SK-N-SH (cell line): ENCODE measurements around the gene DUT. TPM values are rescaled to one million over a fixed set of nuclear protein-coding genes. Genes with fewer than 3 reads are reported as not detected.

Source experiments
- CTCF ChIA-PET: fragments of 300-600, 350-600 bp; formaldehyde crosslinking; extraction: SDS; loops from one replicate; lab custom pipeline; 2021; lab: Yijun Ruan, JAX
- POLR2A ChIA-PET: fragments of 350-600 bp; sonication (Branson Sonifier 250); formaldehyde crosslinking; extraction: SDS; loops from one replicate; lab custom pipeline; 2020; ENCODE audit warnings: antibody characterized with exemption, inconsistent platforms; lab: Yijun Ruan, JAX
- DNase-seq: peaks from one replicate; pipeline ENCODE4 v3.0.0; 2012
- H2AFZ ChIP-seq: fragments of 200-600 bp; sonication (generic); 2 replicates; pipeline ENCODE4 v1.8.1; 2016; ENCODE audit warnings: antibody characterized with exemption, mild to moderate bottlenecking, low read depth
- H3F3A ChIP-seq: fragments of 200-600 bp; sonication (generic); replicated peaks from 2 replicates; pipeline ENCODE3; 2016; ENCODE audit warnings: antibody characterized with exemption, mild to moderate bottlenecking; ENCODE audit not compliant: insufficient read depth
- H3K27ac ChIP-seq, 2 experiments: fragments of 200-500 bp in 1 of 2; fragments of 200-600 bp in 1 of 2; sonication (Bioruptor generic) in 1 of 2; sonication (generic), shearing (Covaris generic) in 1 of 2; 2 replicates each; pipeline versions ENCODE4 v1.5.1 to v1.6.1; 2014 to 2016; ENCODE audit warnings: low read depth in 2 of 2, inconsistent platforms in 1 of 2, low read length in 1 of 2, mild to moderate bottlenecking in 1 of 2, mixed read lengths in 1 of 2
- H3K27me3 ChIP-seq: fragments of 200-600 bp; sonication (generic), shearing (Covaris generic); 2 replicates; pipeline ENCODE4 v1.6.1; 2016; ENCODE audit warnings: mixed run types; ENCODE audit not compliant: insufficient read depth
- H3K36me3 ChIP-seq, 2 experiments: fragments of 200-500 bp in 1 of 2; fragments of 200-600 bp in 1 of 2; sonication (Bioruptor generic) in 1 of 2; sonication (generic) in 1 of 2; replicated peaks in 1 of 2; 2 replicates each; pipeline versions ENCODE3 to v1.5.1; 2014 to 2016; ENCODE audit warnings: low read length in 1 of 2, mild to moderate bottlenecking in 1 of 2; ENCODE audit not compliant: insufficient read depth in 2 of 2, control insufficient read depth in 1 of 2
- H3K4me1 ChIP-seq, 2 experiments: fragments of 200-500 bp in 1 of 2; fragments of 200-600 bp in 1 of 2; sonication (Bioruptor generic) in 1 of 2; sonication (generic), shearing (Covaris generic) in 1 of 2; 2 replicates each; pipeline versions ENCODE4 v1.5.1 to v1.6.1; 2014 to 2016; ENCODE audit warnings: low read depth in 1 of 2, low read length in 1 of 2, mixed run types in 1 of 2; ENCODE audit not compliant: insufficient read depth in 2 of 2, control insufficient read depth in 1 of 2
- H3K4me2 ChIP-seq: fragments of 200-600 bp; sonication (generic), shearing (Covaris generic); 2 replicates; pipeline ENCODE4 v1.6.1; 2017; ENCODE audit warnings: mixed run types
- H3K4me3 ChIP-seq, 2 experiments: fragments of 200-500 bp in 1 of 2; fragments of 200-600 bp in 1 of 2; sonication (Bioruptor generic) in 1 of 2; sonication (generic), shearing (Covaris generic) in 1 of 2; 2 replicates each; pipeline versions ENCODE4 v1.5.1 to v1.8.1; 2014 to 2016; ENCODE audit warnings: low read depth in 2 of 2, inconsistent platforms in 1 of 2, low read length in 1 of 2, mild to moderate bottlenecking in 1 of 2, mixed read lengths in 1 of 2, moderate library complexity in 1 of 2
- H3K79me2 ChIP-seq: fragments of 200-600 bp; sonication (generic); 2 replicates; pipeline ENCODE4 v1.8.1; 2017; ENCODE audit warnings: mild to moderate bottlenecking; ENCODE audit not compliant: insufficient read depth
- H3K9ac ChIP-seq: fragments of 200-600 bp; sonication (generic); 2 replicates; pipeline ENCODE4 v1.6.1; 2017; ENCODE audit warnings: mixed run types
- H3K9me2 ChIP-seq: fragments of 200-600 bp; sonication (generic); 2 replicates; pipeline ENCODE4 v1.6.1; 2017; ENCODE audit warnings: mixed run types
- H3K9me3 ChIP-seq: fragments of 200-600 bp; sonication (generic); 2 replicates; pipeline ENCODE4 v1.6.1; 2017; ENCODE audit warnings: mixed run types, mild to moderate bottlenecking, moderate library complexity
- H4K20me1 ChIP-seq: fragments of 200-600 bp; sonication (generic); 2 replicates; pipeline ENCODE4 v1.6.1; 2017; ENCODE audit warnings: mild to moderate bottlenecking, mixed run types; ENCODE audit not compliant: insufficient read depth
- CHD2 ChIP-seq: fragments of 150-350 bp; IDR thresholded peaks from 2 replicates; pipeline ENCODE4 v1.6.1; 2018; ENCODE audit warnings: low read length; ENCODE audit not compliant: partially characterized antibody
- ELF1 ChIP-seq: IDR thresholded peaks from 2 replicates; pipeline ENCODE4 v1.4.0; 2012
- FOSL2 ChIP-seq: IDR thresholded peaks from 2 replicates; pipeline ENCODE4 v1.4.0; 2012; ENCODE audit warnings: low read depth, mild to moderate bottlenecking, moderate library complexity, borderline replicate concordance
- FOXJ3 ChIP-seq: sonication (generic); formaldehyde crosslinking; IDR thresholded peaks from 2 replicates; pipeline ENCODE4 v1.5.1; 2020; ENCODE audit warnings: mild to moderate bottlenecking, missing genetic modification reagents
- FOXM1 ChIP-seq: IDR thresholded peaks from 2 replicates; pipeline ENCODE4 v1.4.0; 2012; ENCODE audit warnings: low read depth, mild to moderate bottlenecking
- GATA2 ChIP-seq: sonication (generic); formaldehyde crosslinking; IDR thresholded peaks from 2 replicates; pipeline ENCODE4 v1.5.0; 2020; ENCODE audit warnings: mild to moderate bottlenecking, missing genetic modification reagents
- JUND ChIP-seq: IDR thresholded peaks from 2 replicates; pipeline ENCODE4 v1.4.0; 2012
- MXI1 ChIP-seq: IDR thresholded peaks from 2 replicates; pipeline ENCODE4 v1.6.1; 2012; ENCODE audit warnings: mild to moderate bottlenecking, low read depth, low read length, improper control_type of control experiment
- NRF1 ChIP-seq: IDR thresholded peaks from 2 replicates; pipeline ENCODE4 v1.6.1; 2012; ENCODE audit warnings: low read depth, mild to moderate bottlenecking, low read length
- RAD21 ChIP-seq: IDR thresholded peaks from 2 replicates; pipeline ENCODE4 v1.6.1; 2012; ENCODE audit warnings: mild to moderate bottlenecking, low read length
- RXRA ChIP-seq: IDR thresholded peaks from 2 replicates; pipeline ENCODE4 v1.4.0; 2012; ENCODE audit warnings: low read depth, mild to moderate bottlenecking, borderline replicate concordance
- SMC3 ChIP-seq: IDR thresholded peaks from 2 replicates; pipeline ENCODE4 v1.6.1; 2012; ENCODE audit warnings: low read depth, low read length, improper control_type of control experiment
- TAF1 ChIP-seq: IDR thresholded peaks from 2 replicates; pipeline ENCODE4 v1.6.1; 2012; ENCODE audit warnings: low read depth, mild to moderate bottlenecking, low read length, moderate library complexity, borderline replicate concordance
- WGBS: methylation state at CpG from one replicate; pipeline ENCODE4 v1.1.6; 2017; ENCODE audit warnings: low lambda C conversion rate; 5-methylcytosine and 5-hydroxymethylcytosine counted together
- polyA plus RNA-seq, 3 experiments: library from polyadenylated mRNA; depleted of rRNA; stranded (reverse); fragments of >200 nt; gene quantifications; 2 replicates each; pipeline ENCODE4 v1.2.3, GENCODE V29; 2012
- TF ChIP-seq, protein P1 (sequence below): IDR thresholded peaks from 2 replicates; pipeline ENCODE4; 2012
- TF ChIP-seq, protein P2 (sequence below): fragments of 200-600 bp; sonication (generic); IDR thresholded peaks from 2 replicates; pipeline ENCODE4 v1.6.1; 2017; ENCODE audit warnings: antibody characterized with exemption, mild to moderate bottlenecking, moderate library complexity
- TF ChIP-seq, protein P3 (sequence below): fragments of 150-350 bp; IDR thresholded peaks from 2 replicates; pipeline ENCODE4 v1.6.1; 2016; ENCODE audit warnings: mild to moderate bottlenecking, low read depth, low read length
- TF ChIP-seq, protein P4 (sequence below): IDR thresholded peaks from 2 replicates; pipeline ENCODE4 v1.4.0; 2012; ENCODE audit warnings: low read depth, borderline replicate concordance
- TF ChIP-seq, protein P5 (sequence below): IDR thresholded peaks from 2 replicates; pipeline ENCODE4 v1.4.0; 2012; ENCODE audit warnings: low read depth

Gene DUT
- polyA plus RNA-seq, 1 of the 3 experiments (the other 2 are of a cell fraction), result 79.3 TPM

DNA sequence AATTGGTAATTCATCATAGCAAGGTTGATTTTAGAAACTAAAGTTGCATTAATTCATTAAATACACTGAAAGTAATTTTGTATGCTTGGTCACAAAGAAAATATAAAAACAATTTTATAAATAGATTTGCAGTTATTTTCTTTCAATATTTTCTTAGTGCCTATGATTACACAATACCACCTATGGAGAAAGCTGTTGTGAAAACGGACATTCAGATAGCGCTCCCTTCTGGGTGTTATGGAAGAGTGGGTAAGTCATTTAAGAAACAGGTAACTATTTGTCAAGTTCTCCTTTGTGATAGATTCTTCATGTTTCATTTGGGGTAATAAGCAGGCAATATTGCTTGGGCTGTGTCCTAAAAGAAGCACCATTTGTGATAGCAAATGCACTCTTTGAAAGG is 3.0 kb downstream of the DUT start (continued):
- TF ChIP-seq, protein P1, sequence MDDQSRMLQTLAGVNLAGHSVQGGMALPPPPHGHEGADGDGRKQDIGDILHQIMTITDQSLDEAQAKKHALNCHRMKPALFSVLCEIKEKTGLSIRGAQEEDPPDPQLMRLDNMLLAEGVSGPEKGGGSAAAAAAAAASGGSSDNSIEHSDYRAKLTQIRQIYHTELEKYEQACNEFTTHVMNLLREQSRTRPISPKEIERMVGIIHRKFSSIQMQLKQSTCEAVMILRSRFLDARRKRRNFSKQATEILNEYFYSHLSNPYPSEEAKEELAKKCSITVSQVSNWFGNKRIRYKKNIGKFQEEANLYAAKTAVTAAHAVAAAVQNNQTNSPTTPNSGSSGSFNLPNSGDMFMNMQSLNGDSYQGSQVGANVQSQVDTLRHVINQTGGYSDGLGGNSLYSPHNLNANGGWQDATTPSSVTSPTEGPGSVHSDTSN, result no peak
- TF ChIP-seq FOXM1, result no peak

DNA sequence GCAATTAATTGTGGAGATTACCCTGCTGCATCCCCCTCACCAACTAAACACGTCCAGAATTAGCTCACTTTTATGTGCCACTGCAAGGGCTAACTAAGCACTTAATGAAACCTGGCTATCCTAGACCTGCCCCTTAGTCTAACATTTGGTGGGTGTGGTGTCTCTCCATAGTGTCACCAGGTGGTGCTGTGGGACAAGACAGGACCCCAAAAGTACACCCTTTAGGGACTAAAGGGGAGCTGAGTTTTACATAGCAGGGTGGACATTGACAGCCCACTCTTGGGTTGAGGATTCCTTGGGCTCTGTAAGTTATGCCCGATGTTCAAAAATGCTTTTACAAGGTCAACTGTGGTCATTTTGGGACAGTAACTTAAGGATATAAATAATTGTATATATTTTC is 5.7 kb downstream of the DUT start:
- WGBS, result 84% methylated on average over 2 of the region's 2 CpGs
- H4K20me1 ChIP-seq, result peaks cover 7% of the 10 kb centered on the region; the same call in 1 of the 2 replicates
- POLR2A ChIA-PET, result no interaction called here
- no peak overlapping the region for H3K9ac ChIP-seq
- no peaks in the 10 kb centered on the region for H3K27me3 ChIP-seq
- TF ChIP-seq TAF1 (no peak), SMC3 (peak; percentile 22; the same call in 1 of the 2 replicates), CHD2 (no peak), ELF1 (no peak), RAD21 (peak; percentile 55), NRF1 (no peak)
- TF ChIP-seq, protein P2, sequence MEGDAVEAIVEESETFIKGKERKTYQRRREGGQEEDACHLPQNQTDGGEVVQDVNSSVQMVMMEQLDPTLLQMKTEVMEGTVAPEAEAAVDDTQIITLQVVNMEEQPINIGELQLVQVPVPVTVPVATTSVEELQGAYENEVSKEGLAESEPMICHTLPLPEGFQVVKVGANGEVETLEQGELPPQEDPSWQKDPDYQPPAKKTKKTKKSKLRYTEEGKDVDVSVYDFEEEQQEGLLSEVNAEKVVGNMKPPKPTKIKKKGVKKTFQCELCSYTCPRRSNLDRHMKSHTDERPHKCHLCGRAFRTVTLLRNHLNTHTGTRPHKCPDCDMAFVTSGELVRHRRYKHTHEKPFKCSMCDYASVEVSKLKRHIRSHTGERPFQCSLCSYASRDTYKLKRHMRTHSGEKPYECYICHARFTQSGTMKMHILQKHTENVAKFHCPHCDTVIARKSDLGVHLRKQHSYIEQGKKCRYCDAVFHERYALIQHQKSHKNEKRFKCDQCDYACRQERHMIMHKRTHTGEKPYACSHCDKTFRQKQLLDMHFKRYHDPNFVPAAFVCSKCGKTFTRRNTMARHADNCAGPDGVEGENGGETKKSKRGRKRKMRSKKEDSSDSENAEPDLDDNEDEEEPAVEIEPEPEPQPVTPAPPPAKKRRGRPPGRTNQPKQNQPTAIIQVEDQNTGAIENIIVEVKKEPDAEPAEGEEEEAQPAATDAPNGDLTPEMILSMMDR, result peak; percentile 55
- DNase-seq, result peak; percentile 41
- H2AFZ ChIP-seq, result no peak overlapping the region
- no peak overlapping the region for H3K4me3 ChIP-seq
- H3K36me3 ChIP-seq, result peaks cover 70 to 83% of the 10 kb centered on the region in 2 experiments
- no peak overlapping the region for H3K4me2 ChIP-seq
- H3K79me2 ChIP-seq, result peaks cover 19% of the 10 kb centered on the region
- H3K4me1 ChIP-seq, result peaks cover 7 to 13% of the 10 kb centered on the region in 2 experiments; a peak in 3 of 4 replicates
- no peaks in the 10 kb centered on the region for H3K9me2 ChIP-seq
- H3K27ac ChIP-seq, result no peak overlapping the region
- H3K9me3 ChIP-seq, result no peaks in the 10 kb centered on the region
- CTCF ChIA-PET, result interaction anchor here (0.6 to 3.6 kb wide), 11 partner anchors 9 to 1141 kb away, joined by 3 to 25 read pairs (median 4); no protein-coding TSS in a partner anchor
- H3F3A ChIP-seq, result peaks cover 28% of the 10 kb centered on the region

DNA sequence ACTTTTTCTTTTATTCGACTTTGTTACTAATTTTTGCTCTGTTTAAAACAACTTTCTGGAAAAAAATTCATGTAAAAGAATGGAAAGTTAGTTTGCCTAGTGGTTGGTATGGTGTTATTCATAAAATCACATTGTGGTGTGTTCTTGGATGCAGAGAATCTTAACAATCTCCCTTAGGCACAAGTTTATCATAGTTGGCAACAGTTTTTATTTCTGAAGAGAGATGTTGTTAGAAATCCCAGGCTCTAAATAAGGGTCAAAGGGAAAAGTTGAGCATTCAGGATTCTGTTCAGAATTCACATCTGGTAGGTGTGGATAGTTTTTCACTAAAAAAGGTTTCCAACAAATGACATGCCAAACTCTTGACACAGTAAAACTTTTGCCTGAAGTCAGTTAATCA is 6.4 kb downstream of the DUT start:
- H3K4me3 ChIP-seq, result no peak overlapping the region
- H3F3A ChIP-seq, result peaks cover 30% of the 10 kb centered on the region
- H3K4me2 ChIP-seq, result no peak overlapping the region
- H3K9ac ChIP-seq, result no peak overlapping the region
- WGBS, result 7% methylated on average over 1 of the region's 1 CpG
- ChIA-PET POLR2A (no interaction called here), CTCF (interaction anchor here (0.6 to 3.6 kb wide), 8 partner anchors 8 to 711 kb away, joined by 3 to 25 read pairs (median 4); no protein-coding TSS in a partner anchor)
- no peaks in the 10 kb centered on the region for H3K27me3 ChIP-seq
- no peaks in the 10 kb centered on the region for H3K9me3 ChIP-seq
- peaks cover 13% of the 10 kb centered on the region for H3K79me2 ChIP-seq
- no peak overlapping the region for H3K27ac ChIP-seq
- no peak overlapping the region for H2AFZ ChIP-seq
- H3K9me2 ChIP-seq, result no peaks in the 10 kb centered on the region
- peaks cover 76 to 90% of the 10 kb centered on the region in 2 experiments for H3K36me3 ChIP-seq
- H3K4me1 ChIP-seq, result peaks cover 5 to 7% of the 10 kb centered on the region in 2 experiments; a peak in 3 of 4 replicates
- no peak for DNase-seq
- H4K20me1 ChIP-seq, result 0 out of 2 replicates have a peak, but pooled peaks cover 2% of the 10 kb centered on the region
- TF ChIP-seq GATA2 (CRISPR knock-in tag) (no peak), JUND (no peak), FOXJ3 (CRISPR knock-in tag) (no peak), RXRA (no peak), FOSL2 (no peak), MXI1 (no peak), TAF1 (no peak)
- TF ChIP-seq, protein P3, sequence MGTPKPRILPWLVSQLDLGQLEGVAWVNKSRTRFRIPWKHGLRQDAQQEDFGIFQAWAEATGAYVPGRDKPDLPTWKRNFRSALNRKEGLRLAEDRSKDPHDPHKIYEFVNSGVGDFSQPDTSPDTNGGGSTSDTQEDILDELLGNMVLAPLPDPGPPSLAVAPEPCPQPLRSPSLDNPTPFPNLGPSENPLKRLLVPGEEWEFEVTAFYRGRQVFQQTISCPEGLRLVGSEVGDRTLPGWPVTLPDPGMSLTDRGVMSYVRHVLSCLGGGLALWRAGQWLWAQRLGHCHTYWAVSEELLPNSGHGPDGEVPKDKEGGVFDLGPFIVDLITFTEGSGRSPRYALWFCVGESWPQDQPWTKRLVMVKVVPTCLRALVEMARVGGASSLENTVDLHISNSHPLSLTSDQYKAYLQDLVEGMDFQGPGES, result no peak
- TF ChIP-seq, protein P4, sequence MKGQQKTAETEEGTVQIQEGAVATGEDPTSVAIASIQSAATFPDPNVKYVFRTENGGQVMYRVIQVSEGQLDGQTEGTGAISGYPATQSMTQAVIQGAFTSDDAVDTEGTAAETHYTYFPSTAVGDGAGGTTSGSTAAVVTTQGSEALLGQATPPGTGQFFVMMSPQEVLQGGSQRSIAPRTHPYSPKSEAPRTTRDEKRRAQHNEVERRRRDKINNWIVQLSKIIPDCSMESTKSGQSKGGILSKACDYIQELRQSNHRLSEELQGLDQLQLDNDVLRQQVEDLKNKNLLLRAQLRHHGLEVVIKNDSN, result no peak
- TF ChIP-seq, protein P1, result no peak
- TF ChIP-seq, protein P5, sequence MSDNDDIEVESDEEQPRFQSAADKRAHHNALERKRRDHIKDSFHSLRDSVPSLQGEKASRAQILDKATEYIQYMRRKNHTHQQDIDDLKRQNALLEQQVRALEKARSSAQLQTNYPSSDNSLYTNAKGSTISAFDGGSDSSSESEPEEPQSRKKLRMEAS, result no peak
